NCI-H2107 treated with DMSO at 0.1 percent for 48 hours (cell line): ENCODE measurements around the gene EEF1A2.
"Not testable (repeated sequence)": the region's sequence is repeated elsewhere in the genome, so short reads cannot be mapped to it uniquely, and the experiment has no call there.

Experiments
- DNase-seq: peaks from one replicate; lab custom pipeline; 2025; ENCODE audit not compliant: unreplicated experiment; lab: John Stamatoyannopoulos, UW

Gene EEF1A2

DNA sequence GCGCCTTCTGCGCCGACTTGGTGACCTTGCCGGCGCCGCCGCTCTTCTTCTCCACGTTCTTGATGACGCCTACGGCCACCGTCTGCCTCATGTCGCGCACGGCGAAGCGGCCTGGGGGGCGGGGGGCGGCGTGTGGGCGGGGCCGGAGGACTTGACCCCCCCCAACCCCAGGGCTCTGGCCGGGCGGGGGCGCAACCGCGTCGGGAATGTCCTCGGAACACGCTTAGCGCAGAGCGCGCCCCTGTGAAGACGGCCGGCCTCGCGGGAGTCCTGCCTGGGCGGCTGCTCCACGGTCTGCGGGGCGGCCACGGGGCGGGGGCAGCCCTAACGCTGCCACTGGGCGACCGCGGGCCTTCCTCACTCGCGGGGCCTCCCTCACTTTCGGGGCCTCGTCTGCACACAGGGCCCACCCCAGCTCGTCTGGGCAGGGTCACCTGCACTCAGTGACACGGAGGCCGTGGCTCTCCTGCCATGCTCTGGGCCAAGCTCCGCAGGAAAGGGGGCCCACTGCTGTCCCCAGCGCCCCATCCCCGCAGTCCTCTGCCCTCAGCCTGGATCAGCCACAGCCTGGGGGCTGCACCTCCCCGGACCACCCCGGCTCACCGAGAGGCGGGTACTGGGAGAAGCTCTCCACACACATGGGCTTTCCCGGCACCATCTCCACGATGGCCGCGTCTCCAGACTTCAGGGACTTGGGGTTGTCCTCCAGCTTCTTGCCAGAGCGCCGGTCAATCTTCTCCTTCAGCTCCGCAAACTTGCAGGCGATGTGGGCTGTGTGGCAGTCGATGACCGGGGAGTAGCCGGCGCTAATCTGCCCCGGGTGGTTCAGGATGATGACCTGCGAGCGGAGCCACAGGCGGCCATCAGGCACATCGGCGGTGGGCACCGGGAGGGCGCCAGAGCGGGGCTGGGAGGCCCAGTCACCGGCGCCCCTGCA, 10.3 kb downstream of the EEF1A2 start:
- no peak for DNase-seq

DNA sequence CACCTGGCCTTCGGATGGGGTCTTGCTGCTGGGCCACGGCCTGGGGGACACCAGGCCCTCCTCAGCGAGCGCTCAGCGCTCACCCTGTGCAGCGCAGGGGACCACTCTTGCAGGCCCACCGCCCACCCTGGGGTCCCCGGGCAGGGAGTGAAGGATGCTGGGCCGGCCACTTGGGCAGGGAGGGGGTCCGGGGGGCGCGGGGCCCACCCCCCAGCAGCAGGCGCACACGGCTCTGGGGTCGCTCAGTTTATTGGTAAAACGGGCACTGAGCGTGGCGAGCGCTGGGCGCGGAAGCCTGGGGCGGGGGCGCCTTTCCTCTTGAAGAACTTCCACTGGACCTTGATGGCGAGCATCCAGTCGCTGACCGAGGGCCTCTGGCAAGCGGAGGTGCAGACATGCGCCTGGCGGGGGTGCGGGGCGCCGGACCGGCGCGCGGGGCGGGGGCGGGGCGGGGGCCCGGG, 11.1 kb downstream of the EEF1A2 start:
- no peak for DNase-seq

DNA sequence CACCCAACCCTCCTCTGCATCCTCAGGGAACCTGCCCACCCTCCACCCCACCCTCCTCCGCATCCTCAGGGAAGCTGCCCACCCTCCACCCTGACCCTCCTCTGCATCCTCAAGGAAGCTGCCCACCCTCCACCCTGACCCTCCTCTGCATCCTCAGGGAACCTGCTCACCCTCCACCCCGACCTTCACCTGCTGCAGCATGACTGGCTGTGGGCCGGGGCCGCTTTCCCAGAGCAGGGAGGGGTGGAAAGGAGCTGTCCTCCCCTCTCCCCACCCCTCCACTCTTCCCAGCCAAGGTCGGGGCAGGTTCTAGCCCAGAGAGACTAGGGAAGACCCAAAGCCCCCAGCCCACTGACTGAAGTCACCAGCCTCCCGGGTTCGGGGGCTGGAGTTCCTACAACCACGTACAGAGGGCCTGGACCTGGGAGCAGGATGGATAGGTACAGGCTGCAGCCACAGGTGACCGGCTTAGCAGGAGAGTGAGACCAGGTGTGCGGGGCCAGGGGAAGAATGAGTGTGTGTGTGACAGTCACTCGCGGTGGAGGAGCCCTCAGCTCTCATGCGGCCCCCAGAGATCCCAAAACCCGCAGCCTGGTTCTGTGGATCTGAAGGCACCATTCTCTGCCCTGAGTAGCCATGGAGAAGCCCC, 11.6 kb downstream of the EEF1A2 start:
- no peak for DNase-seq

DNA sequence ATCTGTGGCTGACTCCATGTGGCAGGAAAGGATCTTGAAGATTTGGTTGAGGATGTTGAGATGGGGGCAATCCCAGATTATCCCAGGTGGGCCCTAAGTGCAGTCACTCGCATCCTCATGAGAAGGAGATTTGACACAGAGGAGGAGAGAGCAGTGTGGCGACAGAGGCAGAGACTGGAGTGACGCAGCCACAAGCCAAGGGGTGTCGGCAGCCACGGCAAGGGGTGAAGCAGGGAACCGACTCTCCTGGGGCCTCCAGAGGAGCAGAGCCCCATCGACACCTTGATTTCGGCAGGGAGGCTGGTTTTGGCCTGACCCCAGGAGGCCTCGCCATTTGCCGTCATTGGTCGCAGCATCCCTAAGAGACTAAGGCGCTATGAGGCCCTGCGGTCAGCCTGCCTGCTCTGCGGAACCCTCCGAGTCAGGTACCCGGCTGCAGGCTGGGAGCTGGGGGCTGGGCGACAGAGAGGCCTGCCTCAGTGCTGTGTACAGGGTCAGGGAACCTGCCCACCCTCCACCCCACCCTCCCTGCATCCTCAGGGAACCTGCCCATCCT, 12.5 kb downstream of the EEF1A2 start:
- DNase-seq = no peak

DNA sequence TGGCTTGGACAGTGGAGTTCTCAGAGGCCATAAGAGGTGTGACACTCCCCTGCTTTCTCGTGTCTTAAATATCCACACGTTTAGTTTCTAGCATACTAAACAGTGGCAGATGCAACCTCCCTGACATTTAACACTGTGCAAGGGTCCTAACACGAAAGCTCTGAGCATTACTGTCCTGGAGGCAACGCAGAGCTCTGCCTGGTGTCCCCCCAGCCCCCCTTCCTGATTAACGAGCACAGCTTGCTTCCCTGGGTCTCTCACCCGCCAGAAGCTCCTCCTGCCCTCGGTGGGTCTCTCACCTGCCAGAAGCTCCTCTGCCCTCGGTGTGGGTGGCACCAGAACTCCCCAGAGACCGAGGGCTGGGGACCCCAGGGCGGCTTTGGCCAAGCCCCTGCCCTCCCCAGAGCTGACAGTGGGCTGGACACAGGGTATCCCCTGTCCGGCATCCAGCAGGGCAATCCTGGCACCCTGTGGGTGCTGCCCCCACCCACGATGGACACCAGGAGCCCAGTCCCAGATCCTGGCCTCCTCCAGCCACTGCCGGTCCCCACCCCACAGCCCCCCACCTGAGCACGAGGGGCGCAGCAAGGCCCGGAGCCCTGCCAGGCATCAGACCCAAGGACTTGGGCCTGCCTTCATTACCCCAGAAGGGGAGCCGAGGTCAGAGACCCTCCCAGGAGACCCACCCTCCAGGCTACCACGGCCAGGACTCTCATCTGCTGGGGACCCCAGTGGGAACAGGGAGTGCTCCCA, 14.1 kb downstream of the EEF1A2 start:
- DNase-seq = no peak

DNA sequence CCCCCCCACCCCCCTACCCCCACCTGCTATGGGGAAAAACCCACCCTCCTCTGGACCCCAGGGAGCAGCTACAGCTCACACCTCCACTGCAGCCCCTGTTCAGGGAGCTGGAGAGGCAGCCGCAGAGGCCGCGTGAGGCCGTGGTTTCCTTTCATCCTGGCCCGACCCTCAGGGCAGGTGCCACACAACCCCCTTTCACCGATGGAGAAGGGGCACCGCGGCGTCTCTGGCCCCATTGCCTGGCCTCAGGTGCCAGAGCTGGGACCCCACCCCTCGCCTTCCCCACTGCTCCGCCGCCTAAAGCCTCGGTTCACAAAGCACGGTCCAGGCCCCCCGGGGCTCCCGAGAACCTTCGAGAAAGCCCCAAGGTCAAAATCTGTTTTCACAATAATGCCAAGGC, 14.6 kb downstream of the EEF1A2 start:
- no peak for DNase-seq

DNA sequence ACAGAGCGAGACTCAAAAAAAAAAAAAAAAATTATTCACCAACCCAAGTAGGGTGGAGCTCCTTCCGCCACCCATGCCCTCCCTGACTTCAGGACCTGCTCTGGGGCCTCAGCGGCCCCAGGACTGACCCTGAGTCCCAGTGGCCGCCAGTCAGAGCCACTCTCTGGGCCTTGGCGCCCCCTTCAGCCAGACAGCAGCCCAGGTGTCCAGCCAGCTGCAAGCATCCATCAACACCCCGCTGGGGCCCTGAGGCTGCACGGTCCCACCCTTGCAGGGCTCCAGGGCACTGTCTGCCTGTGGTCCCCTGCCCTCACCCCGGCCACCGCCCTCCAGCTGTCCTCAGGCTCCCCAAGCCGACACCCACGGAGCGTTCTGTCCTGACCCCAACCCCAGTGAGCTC, 15.0 kb downstream of the EEF1A2 start:
- DNase-seq = no peak

DNA sequence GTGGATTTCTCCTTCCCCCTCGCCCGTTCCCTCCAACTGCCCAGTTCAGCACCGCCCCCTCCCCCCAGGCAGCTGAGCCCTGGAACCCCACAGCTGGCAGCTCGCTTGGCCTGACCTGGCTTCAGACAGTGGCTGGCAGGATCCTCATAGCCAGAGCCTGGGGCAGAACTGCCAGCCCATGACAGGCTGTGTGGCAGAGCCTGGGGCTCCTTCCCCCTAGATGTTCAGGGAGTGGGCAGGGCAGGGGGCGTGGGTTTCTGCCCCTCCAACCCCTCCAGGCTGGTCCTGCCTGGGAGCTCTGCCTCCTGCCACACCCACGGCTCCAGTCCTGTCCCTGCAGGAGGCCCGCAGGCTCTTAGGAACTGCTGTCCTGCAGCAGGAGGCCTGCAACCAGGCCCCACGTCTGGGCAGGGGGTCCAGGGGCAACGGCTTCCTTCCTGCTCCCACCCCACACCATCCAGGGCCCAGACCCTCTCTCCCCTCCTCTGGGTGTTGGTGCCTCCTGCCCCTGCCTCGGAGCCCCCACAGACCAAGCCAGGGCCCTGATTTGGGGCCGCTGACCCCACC, 16.8 kb downstream of the EEF1A2 start:
- no peak for DNase-seq

DNA sequence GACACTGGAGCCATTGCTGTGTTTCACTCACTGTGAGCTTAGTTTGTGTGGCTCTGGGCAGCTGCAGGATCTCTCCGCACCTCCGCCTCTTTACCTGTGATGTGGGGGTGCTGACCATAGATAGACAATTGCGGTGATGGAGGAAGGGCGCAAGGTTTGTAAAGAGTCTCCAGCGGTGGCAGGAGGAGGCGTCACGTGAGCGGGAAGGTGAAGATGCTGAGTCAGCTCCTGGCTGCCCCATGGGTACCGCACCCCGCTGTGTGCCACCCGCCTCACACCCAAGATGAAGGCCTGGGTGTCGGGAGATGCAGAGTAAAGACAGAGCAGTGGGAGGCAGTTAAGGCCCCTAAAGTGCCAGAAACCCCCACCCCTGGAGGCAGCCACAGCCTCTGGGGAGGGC, 17.4 kb downstream of the EEF1A2 start:
- no peak for DNase-seq

DNA sequence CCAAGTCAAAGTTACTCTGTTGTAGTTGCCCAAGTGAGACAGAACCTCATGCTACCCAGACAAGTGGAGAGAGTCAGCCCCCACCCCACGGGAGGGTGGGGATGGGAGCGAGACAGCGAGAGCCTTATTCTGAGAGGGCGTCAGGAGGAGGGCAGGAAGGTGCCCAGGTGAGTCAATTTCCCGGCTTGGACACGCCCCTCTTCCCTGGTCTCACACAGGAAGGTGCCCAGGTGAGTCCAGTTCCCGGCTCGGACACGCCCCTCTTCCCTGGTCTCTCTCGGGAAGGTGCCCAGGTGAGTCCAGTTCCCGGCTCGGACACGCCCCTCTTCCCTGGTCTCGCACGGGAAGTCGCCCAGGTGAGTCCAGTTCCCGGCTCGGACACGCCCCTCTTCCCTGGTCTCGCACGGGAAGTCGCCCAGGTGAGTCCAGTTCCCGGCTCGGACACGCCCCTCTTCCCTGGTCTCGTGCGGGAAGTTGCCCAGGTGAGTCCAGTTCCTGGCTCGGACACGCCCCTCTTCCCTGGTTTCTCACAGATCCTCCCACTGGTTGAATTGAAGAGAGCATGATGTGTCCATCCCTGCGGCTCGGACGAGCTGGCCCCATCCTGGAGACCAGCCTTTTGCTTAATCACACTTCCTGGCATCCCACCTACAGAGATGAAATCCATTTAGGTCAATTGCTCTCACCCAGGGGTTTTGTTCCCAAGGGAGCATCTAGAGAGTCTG, 19.0 kb downstream of the EEF1A2 start:
- DNase-seq = not testable (repeated sequence)

DNA sequence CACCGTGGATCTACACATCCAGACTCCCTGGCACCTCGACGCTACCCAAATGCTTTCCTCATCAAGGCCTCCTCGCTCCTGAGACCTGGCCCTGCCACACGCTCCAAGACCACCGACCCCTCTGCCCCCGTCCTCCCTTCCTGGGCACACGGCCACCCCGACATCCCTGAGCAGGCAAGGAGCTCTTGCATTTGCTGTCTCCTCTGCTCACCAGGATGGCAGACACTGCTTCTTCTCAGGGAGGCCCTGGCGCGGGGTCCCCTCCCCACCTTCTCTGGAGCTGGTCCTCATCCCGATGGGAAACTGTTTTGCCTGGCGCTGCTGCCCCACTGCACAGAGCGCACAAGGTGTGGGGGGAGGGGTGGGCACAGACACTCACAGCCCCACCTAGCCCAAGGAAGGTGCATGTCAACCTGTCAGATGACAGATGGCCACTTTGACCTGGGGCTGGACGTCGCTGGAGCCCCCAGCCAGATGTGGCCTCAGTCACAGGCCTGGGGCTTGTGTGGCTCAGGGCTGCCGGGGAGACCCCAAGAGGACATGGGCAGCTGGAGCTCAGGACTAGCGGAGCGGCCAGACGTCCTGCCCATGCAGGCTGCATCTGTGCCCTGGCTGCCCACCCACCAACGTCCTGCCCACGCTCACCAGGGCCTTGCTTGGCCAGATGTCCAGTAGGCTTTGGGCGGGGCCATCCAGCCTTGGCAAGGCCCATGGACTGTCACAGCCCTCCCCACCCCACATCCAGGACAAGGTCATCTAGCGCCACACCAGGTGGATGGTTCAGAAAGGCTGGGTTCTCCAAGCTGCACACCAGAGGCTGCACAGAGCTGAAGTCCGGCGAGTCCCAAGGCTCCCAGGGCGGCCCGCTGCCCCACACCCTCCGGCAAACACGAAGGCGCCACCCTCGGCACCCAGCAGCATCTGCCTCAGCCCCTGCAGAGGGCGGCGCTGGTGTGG, 20.3 kb downstream of the EEF1A2 start:
- no peak for DNase-seq

DNA sequence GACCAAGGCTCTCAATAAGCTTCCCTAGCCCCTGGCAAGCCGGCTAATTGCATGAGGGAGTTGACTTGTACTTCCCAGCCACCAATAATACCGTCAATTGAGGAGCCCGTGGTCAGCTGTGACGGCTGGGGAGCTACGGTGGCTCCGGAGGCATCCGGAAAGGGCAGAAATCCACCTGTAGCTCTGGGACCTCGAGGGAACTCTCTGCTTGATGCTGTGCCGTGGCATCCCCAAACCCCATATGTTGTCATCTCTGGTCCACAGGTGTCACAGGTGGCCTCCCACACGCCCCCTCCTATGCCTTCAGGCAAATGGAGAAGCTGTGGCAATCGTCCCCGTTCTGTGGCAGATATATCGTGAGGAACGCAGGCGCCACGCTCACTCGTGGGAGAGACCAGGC, 20.9 kb downstream of the EEF1A2 start:
- no peak for DNase-seq

DNA sequence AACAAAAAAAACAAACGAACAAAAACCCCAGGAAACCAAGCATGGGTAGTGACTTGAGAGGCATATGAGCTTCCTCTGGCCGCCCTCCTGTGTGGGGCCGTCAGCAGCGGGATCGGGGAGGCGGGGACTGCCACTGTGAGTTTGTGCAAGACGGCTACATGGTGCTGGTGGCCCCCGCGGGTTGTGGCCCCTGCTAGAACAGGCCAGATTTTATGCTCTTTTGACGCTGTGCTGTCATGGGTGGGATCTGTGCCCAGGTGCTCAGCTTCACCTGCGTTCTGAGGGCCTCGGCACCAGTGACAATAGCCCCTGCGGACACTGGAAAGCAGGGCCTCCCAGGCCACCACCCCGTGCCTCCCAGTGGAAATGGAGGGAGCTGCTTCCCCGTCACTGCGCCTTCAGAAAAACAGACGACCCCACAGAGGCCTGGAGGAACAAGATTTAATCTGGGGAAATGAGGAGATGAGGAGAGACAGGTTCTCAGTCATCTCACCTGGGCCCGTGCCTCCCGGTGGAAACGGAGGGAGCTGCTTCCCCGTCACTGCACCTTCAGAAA, 21.7 kb downstream of the EEF1A2 start:
- DNase-seq = no peak

DNA sequence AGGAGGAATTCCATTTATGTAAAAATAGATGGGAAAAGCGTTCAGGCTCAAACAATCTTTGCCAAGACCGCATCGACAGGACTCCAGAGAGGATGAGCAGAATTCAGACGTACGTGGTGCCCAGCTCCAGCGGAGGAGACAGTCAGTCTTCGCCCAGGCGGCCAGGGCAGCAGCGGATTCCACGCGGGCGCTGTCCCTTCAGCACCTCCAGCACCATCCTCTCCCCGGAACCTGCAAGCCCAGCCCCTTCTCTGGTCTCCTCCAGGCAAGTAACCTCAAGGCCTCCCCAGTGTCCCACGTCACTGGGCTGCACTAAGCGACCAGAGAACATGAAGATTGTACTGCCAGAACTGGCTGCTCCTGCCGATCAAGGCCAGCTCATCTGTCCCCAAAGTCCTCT, 23.7 kb downstream of the EEF1A2 start:
- DNase-seq = no peak

DNA sequence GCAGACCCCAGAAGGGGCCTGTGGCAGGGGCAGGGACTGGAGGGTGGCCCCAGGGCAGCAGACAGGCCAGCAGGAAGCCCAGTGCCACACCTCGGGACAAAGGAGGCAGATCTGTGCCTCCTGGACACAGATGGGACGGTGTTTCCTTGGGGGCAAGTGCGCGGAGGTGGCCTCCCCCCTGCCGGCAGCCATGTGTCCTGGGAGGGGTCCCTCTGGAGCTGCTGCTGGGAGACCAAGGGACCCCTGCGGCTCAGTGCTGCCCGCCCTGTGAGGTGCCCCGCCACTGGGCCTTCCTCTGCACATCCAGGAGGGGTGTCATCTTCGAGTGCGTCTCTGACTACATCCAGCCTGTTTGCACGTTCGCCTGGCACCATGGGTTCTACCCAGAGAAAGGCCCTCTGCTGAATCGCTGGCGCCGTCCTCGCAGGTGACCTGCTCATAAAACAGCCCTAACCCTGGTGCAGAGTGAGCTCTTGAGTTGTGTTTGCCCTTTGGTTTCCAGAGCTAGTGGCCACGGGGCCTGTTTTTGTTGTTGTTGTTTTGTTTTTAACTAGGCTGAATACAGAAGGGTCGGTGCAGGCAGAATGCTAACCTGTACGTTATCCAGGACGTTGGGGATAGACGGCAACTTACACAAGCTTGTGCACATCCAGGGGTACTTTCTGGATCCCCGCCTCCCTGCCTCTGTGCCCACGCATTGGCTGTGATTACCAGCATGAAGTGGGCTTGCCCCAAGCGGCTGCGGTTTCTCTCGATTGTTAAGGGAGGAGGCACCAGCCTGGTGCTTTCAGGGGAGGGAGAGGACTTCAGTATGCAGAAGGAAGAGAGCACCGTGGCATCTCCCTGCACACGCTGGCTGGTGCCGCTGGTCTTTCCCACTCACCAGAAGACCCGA, 25.1 kb downstream of the EEF1A2 start:
- peak; percentile 71 for DNase-seq

DNA sequence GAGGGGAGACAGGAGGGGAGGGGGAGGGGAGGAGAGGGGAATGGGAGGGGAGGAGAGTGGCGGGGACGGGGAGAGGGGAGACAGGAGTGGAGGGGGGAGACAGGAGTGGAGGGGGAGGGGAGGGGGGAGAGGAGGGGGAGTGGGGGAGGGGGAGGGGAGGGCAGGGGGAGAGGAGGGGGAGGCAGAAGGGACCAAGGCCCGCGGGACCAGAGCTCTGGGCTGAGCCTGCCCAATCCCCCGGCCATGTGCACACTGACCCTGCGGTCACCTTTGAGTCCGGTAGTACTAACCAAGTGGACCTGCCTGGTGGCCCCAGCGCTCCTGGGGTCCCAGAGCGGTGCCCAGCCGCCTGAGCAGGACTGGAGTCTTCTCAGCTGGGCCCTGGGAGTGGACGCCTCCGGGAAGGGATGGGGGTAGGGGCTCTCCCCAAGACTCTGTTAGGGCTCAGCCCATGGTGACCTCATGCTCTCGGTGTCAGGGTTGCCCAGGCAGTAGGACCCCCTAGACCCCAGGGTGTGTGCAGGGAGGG, 26.0 kb downstream of the EEF1A2 start:
- DNase-seq = no peak

DNA sequence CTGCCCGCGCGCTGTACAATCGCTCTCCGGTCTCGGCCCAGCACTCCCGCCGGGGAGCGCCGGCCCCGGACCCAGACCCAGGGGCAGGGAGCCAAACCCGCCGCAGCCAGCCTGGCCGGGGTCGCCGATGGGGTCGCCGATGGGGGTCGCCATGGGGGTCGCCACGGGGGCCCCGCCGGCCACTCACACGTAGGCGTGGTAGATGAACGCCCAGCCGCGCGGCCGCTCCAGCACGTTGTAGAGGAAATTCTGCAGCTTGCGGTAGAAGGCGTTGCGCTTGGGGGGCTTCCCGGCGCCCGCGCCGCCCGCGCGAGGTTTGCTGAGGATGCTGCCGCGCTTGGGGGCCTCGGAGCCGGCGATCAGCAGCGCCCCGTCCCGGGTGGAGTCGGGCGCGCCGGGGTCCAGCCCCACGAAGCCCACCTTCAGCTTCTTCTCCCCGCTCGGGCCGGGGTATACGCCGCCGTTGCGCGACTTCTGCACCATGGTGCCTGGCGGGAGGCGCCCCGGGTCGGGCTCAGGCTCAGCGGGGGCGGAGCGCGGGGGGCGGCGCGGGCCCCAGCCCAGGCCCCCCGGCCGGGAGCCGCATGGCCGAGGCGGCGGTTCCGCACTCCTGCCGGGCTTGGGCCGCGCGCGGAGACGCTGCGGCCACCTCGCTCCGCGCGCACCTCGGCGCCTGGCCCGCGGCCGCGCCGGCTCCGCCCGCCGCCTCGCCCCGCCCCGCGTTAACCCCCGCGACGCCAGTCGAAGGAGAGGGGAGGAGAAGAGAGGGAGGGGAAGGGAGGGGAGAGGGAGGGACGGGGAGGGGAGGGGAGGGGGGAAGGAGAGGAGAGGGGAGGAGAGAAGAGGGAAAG, 26.7 kb downstream of the EEF1A2 start, which contains the start of gene KCNQ2:
TSS of gene KCNQ2 (minus strand) at position 675 of the 851 bp plus-strand sequence. CDS start at position 483, 192 bp downstream.
- DNase-seq = no peak
